ENCODE results near the gene PPARD. TPM values are rescaled to one million over a fixed set of nuclear protein-coding genes. Genes with fewer than 3 reads are reported as not detected.

Gene PPARD
- total and polyA plus RNA-seq, 2 of the 13 experiments (the other 11 are each of a cell fraction or from before 2014, with no cell fraction given): 6.1 to 13.3 TPM

DNA sequence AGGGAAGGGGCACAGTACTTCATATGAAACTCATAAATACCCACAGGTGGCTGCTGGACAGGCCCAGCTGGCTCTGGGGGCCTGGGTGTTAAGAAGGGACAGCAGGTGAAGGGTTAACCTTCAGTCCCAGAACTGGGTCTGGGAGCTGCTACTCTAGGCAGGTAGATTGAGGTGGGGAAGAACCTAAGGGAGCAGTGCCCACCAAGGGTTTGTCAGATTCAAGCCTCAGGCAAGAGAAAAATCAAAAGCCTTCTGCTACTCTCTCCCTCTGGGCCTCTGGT lies 131.4 kb downstream of the PPARD start:
- Histone ChIP-seq H3K4me2 (ENCODE audit: low read depth, low read length) (no peak overlapping the region), H4K20me1 (ENCODE audit: insufficient read depth, low read length) (peaks cover 49% of the 10 kb centered on the region), H3K27me3 (ENCODE audit: control insufficient read depth in 1 of 2, insufficient read depth in 2 of 2, low read length in 2 of 2) (no peaks in the 10 kb centered on the region; a peak in 1 of 5 replicates), H3K4me1 (ENCODE audit: insufficient read depth, low read length) (peaks cover 54% of the 10 kb centered on the region), H2AFZ (ENCODE audit: low read length) (no peak overlapping the region), H3K9me3 (ENCODE audit: low read length) (no peaks in the 10 kb centered on the region), H3K36me3 (replicated peaks in 1 of 2; ENCODE audit: control insufficient read depth in 1 of 2, insufficient read depth in 2 of 2, low read length in 2 of 2) (peaks cover 5 to 36% of the 10 kb centered on the region in 2 experiments), H3K4me3 (replicated peaks in 1 of 3; ENCODE audit: insufficient read depth in 1 of 3, low read depth in 2 of 3, low read length in 3 of 3) (no peak overlapping the region), H3K79me2 (ENCODE audit: insufficient read depth, low read length) (peaks cover 23% of the 10 kb centered on the region), H3K9ac (ENCODE audit: insufficient read depth, low read depth, low read length) (no peak overlapping the region), H3K27ac (ENCODE audit: extremely low read length, insufficient read depth, low read length) (peak overlapping the region; percentile 55)
- CTCF ChIA-PET (ENCODE audit: low intra/inter-chr PET ratio, low total read pairs): no interaction called here
- in situ Hi-C loops (cut with HindIII; ENCODE audit: extremely low pct_ligation_motif_present, low pct_unique_long_range_greater_than_20kb) (no loop called here), intact Hi-C loops (cut with micrococcal nuclease; ENCODE audit: unreplicated experiment) (no loop called here)
- BruUV-seq (replicated peaks): no TSS peak
- ATAC-seq (no peak), DNase-seq (ENCODE audit: low spot score) (no peak), FAIRE-seq (no peak)
- POLR2A ChIA-PET: interaction anchor here (0.8 to 9.7 kb wide), 6 partner anchors 12 to 156 kb away, joined by 4 to 88 read pairs (median 5); partner anchors contain the start of gene TEAD3
- TF ChIP-seq AKAP8 (CRISPR knock-in tag; IDR thresholded peaks at IDR 0.05) (0 out of 2 replicates have a peak, but pooled peaks have one; percentile 30), POLR2G (IDR thresholded peaks at IDR 0.05; ENCODE audit: low read depth, low read length) (0 out of 2 replicates have a peak, but pooled peaks have one; percentile 6), XRCC5 (optimal IDR thresholded peaks at IDR 0.05; ENCODE audit: low read length) (peak; percentile 16), RAD21 (CRISPR knock-in tag; IDR thresholded peaks at IDR 0.05) (peak; percentile 27; the same call in 1 of the 2 replicates), ZNF629 (CRISPR knock-in tag; conservative IDR thresholded peaks at IDR 0.05) (peak; percentile 55; the same call in 1 of the 2 replicates), POLR2AphosphoS5 (IDR thresholded peaks at IDR 0.05; ENCODE audit: low read depth, low read length) (peak; percentile 22; the same call in 1 of the 2 replicates), CAMTA2 (CRISPR knock-in tag; IDR thresholded peaks at IDR 0.05; ENCODE audit: borderline replicate concordance) (no peak), ZNF652 (CRISPR knock-in tag; IDR thresholded peaks at IDR 0.05; ENCODE audit: borderline replicate concordance, low read depth) (peak; percentile 90), REPIN1 (CRISPR knock-in tag; IDR thresholded peaks at IDR 0.05; ENCODE audit: borderline replicate concordance, low read depth) (0 out of 2 replicates have a peak, but pooled peaks have one; percentile 9)
- TF ChIP-seq, protein P1, sequence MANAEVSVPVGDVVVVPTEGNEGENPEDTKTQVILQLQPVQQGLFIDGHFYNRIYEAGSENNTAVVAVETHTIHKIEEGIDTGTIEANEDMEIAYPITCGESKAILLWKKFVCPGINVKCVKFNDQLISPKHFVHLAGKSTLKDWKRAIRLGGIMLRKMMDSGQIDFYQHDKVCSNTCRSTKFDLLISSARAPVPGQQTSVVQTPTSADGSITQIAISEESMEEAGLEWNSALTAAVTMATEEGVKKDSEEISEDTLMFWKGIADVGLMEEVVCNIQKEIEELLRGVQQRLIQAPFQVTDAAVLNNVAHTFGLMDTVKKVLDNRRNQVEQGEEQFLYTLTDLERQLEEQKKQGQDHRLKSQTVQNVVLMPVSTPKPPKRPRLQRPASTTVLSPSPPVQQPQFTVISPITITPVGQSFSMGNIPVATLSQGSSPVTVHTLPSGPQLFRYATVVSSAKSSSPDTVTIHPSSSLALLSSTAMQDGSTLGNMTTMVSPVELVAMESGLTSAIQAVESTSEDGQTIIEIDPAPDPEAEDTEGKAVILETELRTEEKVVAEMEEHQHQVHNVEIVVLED (CRISPR knock-in tag; IDR thresholded peaks at IDR 0.05; ENCODE audit: borderline replicate concordance): no peak
- TF ChIP-seq, protein P2, sequence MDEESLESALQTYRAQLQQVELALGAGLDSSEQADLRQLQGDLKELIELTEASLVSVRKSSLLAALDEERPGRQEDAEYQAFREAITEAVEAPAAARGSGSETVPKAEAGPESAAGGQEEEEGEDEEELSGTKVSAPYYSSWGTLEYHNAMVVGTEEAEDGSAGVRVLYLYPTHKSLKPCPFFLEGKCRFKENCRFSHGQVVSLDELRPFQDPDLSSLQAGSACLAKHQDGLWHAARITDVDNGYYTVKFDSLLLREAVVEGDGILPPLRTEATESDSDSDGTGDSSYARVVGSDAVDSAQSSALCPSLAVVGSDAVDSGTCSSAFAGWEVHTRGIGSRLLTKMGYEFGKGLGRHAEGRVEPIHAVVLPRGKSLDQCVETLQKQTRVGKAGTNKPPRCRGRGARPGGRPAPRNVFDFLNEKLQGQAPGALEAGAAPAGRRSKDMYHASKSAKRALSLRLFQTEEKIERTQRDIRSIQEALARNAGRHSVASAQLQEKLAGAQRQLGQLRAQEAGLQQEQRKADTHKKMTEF (CRISPR knock-in tag; IDR thresholded peaks at IDR 0.05): 0 out of 2 replicates have a peak, but pooled peaks have one; percentile 3

All from HepG2 (cell line).